NCI-H2107 treated with DMSO at 0.1 percent for 48 hours (cell line): ENCODE measurements around the gene UBE2J2.

Experiments used
- DNase-seq: peaks from one replicate; lab custom pipeline; 2025; ENCODE audit not compliant: unreplicated experiment; lab: John Stamatoyannopoulos, UW

UBE2J2 gene

GRCh38 chr1:1282998-1283397 is 9.3 kb upstream of the UBE2J2 start:
- no peak for DNase-seq

GRCh38 chr1:1281533-1282321 is 8.1 kb upstream of the UBE2J2 start:
- no peak for DNase-seq

GRCh38 chr1:1280782-1281481 is 7.3 kb upstream of the UBE2J2 start:
- no peak for DNase-seq

- DNase-seq, result no peak
Observed at GRCh38 chr1:1279028-1279427, 5.4 kb upstream of the UBE2J2 start.

DNA sequence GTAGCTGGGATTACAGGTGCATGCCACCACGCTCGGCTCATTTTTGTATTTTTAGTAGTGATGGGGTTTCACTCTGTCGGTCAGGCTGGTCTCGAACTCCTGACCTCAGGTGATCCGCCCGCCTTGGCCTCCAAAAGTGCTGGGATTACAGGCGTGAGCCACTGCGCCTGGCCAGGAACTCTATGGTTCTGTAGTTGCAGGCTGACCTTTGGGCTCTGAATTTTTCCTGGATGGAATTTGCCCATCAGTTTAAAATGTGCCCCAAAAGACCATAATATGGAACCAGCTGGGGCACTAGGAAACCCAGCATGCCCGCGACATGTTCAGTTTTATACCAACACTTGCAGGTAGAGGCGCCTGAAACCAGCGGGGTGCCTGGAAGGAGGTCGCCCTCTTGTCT is 5.0 kb upstream of the UBE2J2 start:
- DNase-seq, result no peak

DNA sequence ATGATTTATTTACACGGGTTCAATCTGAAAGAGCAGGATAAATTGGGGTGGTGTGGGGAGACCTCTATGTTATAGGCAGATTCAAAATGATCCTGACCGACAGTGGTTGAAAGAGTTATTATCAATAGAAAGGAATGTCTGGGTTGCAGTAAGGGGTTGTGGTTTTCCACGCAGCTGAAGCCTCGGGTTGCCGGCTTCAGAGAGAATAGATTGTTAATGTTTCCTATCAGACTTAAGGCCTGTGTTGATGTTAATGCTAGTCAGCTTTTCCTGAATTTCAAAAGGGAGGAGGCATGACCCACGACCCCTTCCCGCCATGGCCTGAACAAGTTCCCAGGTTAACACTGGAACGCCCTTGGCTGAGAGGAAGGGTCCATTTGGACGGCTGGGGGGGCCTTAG is 2.2 kb upstream of the UBE2J2 start:
- no peak for DNase-seq

DNA sequence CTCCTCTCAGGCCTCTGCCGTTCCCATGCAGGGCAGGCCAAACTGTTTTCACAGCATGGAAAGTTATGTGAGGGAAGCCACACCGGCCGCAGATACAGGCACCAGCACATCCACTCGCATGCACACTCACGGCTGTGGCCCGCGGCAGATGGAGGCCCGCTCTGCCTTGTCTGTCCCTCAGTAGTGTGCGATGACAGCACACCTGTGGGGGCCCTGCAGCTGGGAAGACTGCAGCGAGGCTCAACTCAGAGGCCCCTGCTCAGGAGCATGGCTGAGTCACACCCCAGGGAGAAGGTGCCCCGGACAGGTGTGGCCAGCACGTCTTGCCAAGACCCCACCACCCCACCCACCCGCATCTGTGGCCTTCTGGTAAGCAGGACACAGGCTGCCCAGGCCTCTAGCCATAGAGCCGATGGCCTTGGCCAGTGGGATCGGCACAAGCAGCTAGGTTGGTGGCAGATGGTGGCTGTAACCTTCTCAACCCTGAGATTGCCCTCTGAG is 1.3 kb upstream of the UBE2J2 start:
- DNase-seq, result no peak

- DNase-seq, result no peak
Observed at GRCh38 chr1:1274299-1274930, 761 bp upstream of the UBE2J2 start.

- no peak for DNase-seq
Observed at GRCh38 chr1:1273209-1273511, 494 bp downstream of the UBE2J2 start.

- no peak for DNase-seq
Observed at GRCh38 chr1:1272341-1273208, 1.1 kb downstream of the UBE2J2 start.

- no peak for DNase-seq
Observed at GRCh38 chr1:1270813-1271212, 2.8 kb downstream of the UBE2J2 start.

- no peak for DNase-seq
Observed at GRCh38 chr1:1268284-1268682, 5.4 kb downstream of the UBE2J2 start.

GRCh38 chr1:1267488-1268283 is 6.0 kb downstream of the UBE2J2 start:
- no peak for DNase-seq

- DNase-seq, result no peak
Observed at GRCh38 chr1:1264868-1265272, 8.8 kb downstream of the UBE2J2 start.

- no peak for DNase-seq
Observed at GRCh38 chr1:1264026-1264425, 9.6 kb downstream of the UBE2J2 start.

GRCh38 chr1:1262758-1263157 is 10.9 kb downstream of the UBE2J2 start:
- DNase-seq, result no peak

- no peak for DNase-seq
Observed at GRCh38 chr1:1262071-1262470, 11.6 kb downstream of the UBE2J2 start.

GRCh38 chr1:1260843-1261560 is 12.7 kb downstream of the UBE2J2 start:
- no peak for DNase-seq

- no peak for DNase-seq
Observed at GRCh38 chr1:1259951-1260600, 13.6 kb downstream of the UBE2J2 start.
